ENCODE measurements around the gene KLK15.

GRCh38 chr19:50831026-50831396 lies 2.4 kb downstream of the KLK15 start:
- TF ChIP-seq POLR2A (IDR thresholded peaks at IDR 0.05; ENCODE audit: low read length), result no peak
- TF ChIP-seq GATA1 (IDR thresholded peaks at IDR 0.05; ENCODE audit: low read depth, low read length), result no peak

Measured in erythroblast (primary cell).